Liver (tissue), 9 donors: ENCODE measurements around the gene GGTLC1. TPM values are rescaled to one million over a fixed set of nuclear protein-coding genes. Genes with fewer than 3 reads are reported as not detected.

ENCODE experiments used
- DNase-seq: peaks from one replicate; pipeline ENCODE4 v3.0.0-alpha.2; 2017; ENCODE audit warnings: low spot score
- H3K27ac ChIP-seq, 2 donors: one replicate each; pipeline ENCODE4 v1.7.0; 2013; ENCODE audit warnings: inconsistent platforms in 2 of 2, low read length in 2 of 2, control low read depth in 1 of 2, low read depth in 1 of 2, mild to moderate bottlenecking in 1 of 2
- H3K27me3 ChIP-seq, 4 donors: one replicate each; pipeline versions ENCODE4 v1.6.1 to v1.7.0; 2013; ENCODE audit warnings: low read length in 3 of 4, inconsistent platforms in 1 of 4, mild to moderate bottlenecking in 1 of 4, moderate library complexity in 1 of 4; ENCODE audit not compliant: control insufficient read depth in 4 of 4, insufficient read depth in 4 of 4
- H3K36me3 ChIP-seq, 4 donors: one replicate each; pipeline versions ENCODE4 v1.6.1 to v1.7.0; 2013; ENCODE audit warnings: low read length in 3 of 4, mild to moderate bottlenecking in 3 of 4, low read depth in 1 of 4, moderate library complexity in 1 of 4; ENCODE audit not compliant: control insufficient read depth in 4 of 4, insufficient read depth in 3 of 4
- H3K4me1 ChIP-seq, 4 donors: one replicate each; pipeline versions ENCODE4 v1.6.1 to v1.7.0; 2013; ENCODE audit warnings: low read length in 3 of 4, mild to moderate bottlenecking in 3 of 4, moderate library complexity in 1 of 4; ENCODE audit not compliant: control insufficient read depth in 4 of 4, insufficient read depth in 4 of 4
- H3K4me3 ChIP-seq, 3 donors: one replicate each; pipeline versions ENCODE4 v1.6.1 to v1.7.0; 2013; ENCODE audit warnings: low read length in 3 of 3, control low read depth in 1 of 3, low read depth in 1 of 3, mild to moderate bottlenecking in 1 of 3
- H3K9ac ChIP-seq, 2 donors: one replicate each; pipeline ENCODE4 v1.7.0; 2013; ENCODE audit warnings: low read length in 2 of 2, mild to moderate bottlenecking in 2 of 2, moderate library complexity in 2 of 2, control low read depth in 1 of 2, low read depth in 1 of 2
- H3K9me3 ChIP-seq, 4 donors: one replicate each; pipeline versions ENCODE4 v1.6.1 to v1.7.0; 2013; ENCODE audit warnings: low read length in 3 of 4; ENCODE audit not compliant: control insufficient read depth in 4 of 4
- ATF3 ChIP-seq: IDR thresholded peaks from 2 replicates; pipeline ENCODE4 v1.6.1; 2016; ENCODE audit warnings: antibody characterized with exemption
- CTCF ChIP-seq: fragments of 150-350 bp; IDR thresholded peaks from 2 replicates; pipeline ENCODE4 v1.5.1; 2017; ENCODE audit warnings: improper control_type of control experiment, low read depth, low read length; ENCODE audit not compliant: missing input control
- EGR1 ChIP-seq, 2 donors: IDR thresholded peaks; 2 replicates each; pipeline ENCODE4 v1.6.1; 2016 to 2018; ENCODE audit warnings: antibody characterized with exemption in 2 of 2, low read depth in 2 of 2
- FOXA1 ChIP-seq: IDR thresholded peaks from 2 replicates; pipeline ENCODE4 v1.6.1; 2016; ENCODE audit warnings: antibody characterized with exemption
- FOXA2 ChIP-seq: IDR thresholded peaks from 2 replicates; pipeline ENCODE4 v1.6.1; 2016; ENCODE audit warnings: antibody characterized with exemption
- GABPA ChIP-seq, 2 donors: IDR thresholded peaks in 1 of 2; conservative IDR thresholded peaks in 1 of 2; 2 replicates each; pipeline ENCODE4 v1.6.1; 2016; ENCODE audit warnings: antibody characterized with exemption in 2 of 2, mild to moderate bottlenecking in 1 of 2, moderate library complexity in 1 of 2
- HNF4A ChIP-seq, 2 donors: conservative IDR thresholded peaks; 2 replicates each; pipeline ENCODE4 v1.6.1; 2016; ENCODE audit warnings: antibody characterized with exemption in 2 of 2, mild to moderate bottlenecking in 2 of 2
- HNF4G ChIP-seq: IDR thresholded peaks from 2 replicates; pipeline ENCODE4 v1.6.1; 2016; ENCODE audit warnings: antibody characterized with exemption
- JUND ChIP-seq, 2 donors: IDR thresholded peaks; 2 replicates each; pipeline ENCODE4 v1.6.1; 2016; ENCODE audit warnings: antibody characterized with exemption in 2 of 2
- MAX ChIP-seq: IDR thresholded peaks from 2 replicates; pipeline ENCODE4 v1.6.1; 2016; ENCODE audit warnings: antibody characterized with exemption
- NR2F2 ChIP-seq: IDR thresholded peaks from 2 replicates; pipeline ENCODE4 v1.6.1; 2016; ENCODE audit warnings: antibody characterized with exemption
- RAD21 ChIP-seq, 2 donors: IDR thresholded peaks; 2 replicates each; pipeline ENCODE4 v1.6.1; 2016; ENCODE audit warnings: antibody characterized with exemption in 2 of 2, mild to moderate bottlenecking in 2 of 2
- REST ChIP-seq: IDR thresholded peaks from 2 replicates; pipeline ENCODE4 v1.6.1; 2016; ENCODE audit warnings: antibody characterized with exemption, mild to moderate bottlenecking
- RXRA ChIP-seq, 2 donors: IDR thresholded peaks; 2 replicates each; pipeline ENCODE4 v1.6.1; 2017 to 2018; ENCODE audit warnings: antibody characterized with exemption in 2 of 2, mild to moderate bottlenecking in 1 of 2
- SP1 ChIP-seq: IDR thresholded peaks from 2 replicates; pipeline ENCODE4 v1.6.1; 2018; ENCODE audit warnings: antibody characterized with exemption, mild to moderate bottlenecking
- TAF1 ChIP-seq: conservative IDR thresholded peaks from 2 replicates; pipeline ENCODE4 v1.6.1; 2016; ENCODE audit warnings: antibody characterized with exemption, mild to moderate bottlenecking
- WGBS: extraction: QIAGEN DNeasy Blood & Tissue Kit; methylation state at CpG from one replicate; pipeline ENCODE4 v1.1.7; 2013; 5-methylcytosine and 5-hydroxymethylcytosine counted together
- polyA plus RNA-seq, 2 donors: library from polyadenylated mRNA; stranded (reverse) in 1 of 2; unstranded in 1 of 2; fragments of 200-250 nt in 1 of 2; fragments of >200 nt in 1 of 2; fragmentation: Nextera tagmentation in 1 of 2; extraction: Ambion mirVana in 1 of 2; gene quantifications; one replicate each; pipeline versions ENCODE4 v1.2.1 to v1.2.3, GENCODE V29; 2013 to 2015
- total RNA-seq, 2 donors: library from RNA; depleted of rRNA; stranded (reverse); fragments of >200 nt; gene quantifications; one replicate each; pipeline ENCODE4 v1.2.3, GENCODE V29; 2014
- donor health status: healthy.
- donor health status: healthy.
- donor health status: healthy.
- donor health status: healthy.
- donor health status: healthy.

GGTLC1 gene
- total and polyA plus RNA-seq, 4 donors, result not detected

GRCh38 chr20:23963941-23964340 lies 24.6 kb downstream of the GGTLC1 start (continued):
- TF ChIP-seq CTCF (no peak), GABPA (IDR thresholded peaks at IDR 0.05 in 1 of 2, conservative IDR thresholded peaks at IDR 0.05 in 1 of 2) (no peak), TAF1 (no peak), MAX (no peak), EGR1 (IDR thresholded peaks at IDR 0.05; ENCODE audit: low read depth in 2 of 2) (no peak), JUND (IDR thresholded peaks at IDR 0.05) (no peak), HNF4G (no peak), HNF4A (conservative IDR thresholded peaks at IDR 0.05) (no peak), RXRA (IDR thresholded peaks at IDR 0.05) (no peak), RAD21 (IDR thresholded peaks at IDR 0.05) (no peak), FOXA2 (no peak), SP1 (no peak)

GRCh38 chr20:23962272-23962671 lies 26.3 kb downstream of the GGTLC1 start:
- Histone ChIP-seq H3K9ac (no peak overlapping the region), H3K9me3 (no peaks in the 10 kb centered on the region), H3K27me3 (no peaks in the 10 kb centered on the region), H3K36me3 (no peaks in the 10 kb centered on the region), H3K4me1 (no peaks in the 10 kb centered on the region), H3K27ac (no peak overlapping the region), H3K4me3 (no peak overlapping the region)
- no peak for DNase-seq
- TF ChIP-seq RXRA (IDR thresholded peaks at IDR 0.05) (no peak), GABPA (IDR thresholded peaks at IDR 0.05 in 1 of 2, conservative IDR thresholded peaks at IDR 0.05 in 1 of 2) (no peak), MAX (no peak), JUND (IDR thresholded peaks at IDR 0.05) (no peak), FOXA1 (no peak), FOXA2 (no peak), RAD21 (IDR thresholded peaks at IDR 0.05) (no peak), ATF3 (no peak), CTCF (no peak)

- no peak overlapping the region for H3K9ac ChIP-seq
- DNase-seq, result no peak
- H3K27me3 ChIP-seq, result peaks cover 0 to 2% (median 0%) of the 10 kb centered on the region in 4 donors
- H3K27ac ChIP-seq, result no peak overlapping the region
- no peaks in the 10 kb centered on the region for H3K36me3 ChIP-seq
- WGBS, result 80% methylated on average over 7 of the region's 7 CpGs
- no peaks in the 10 kb centered on the region for H3K4me1 ChIP-seq
- no peak for TF ChIP-seq HNF4A (conservative IDR thresholded peaks at IDR 0.05)
- no peak for TF ChIP-seq EGR1 (IDR thresholded peaks at IDR 0.05; ENCODE audit: low read depth in 2 of 2)
- no peak for TF ChIP-seq ATF3
- TF ChIP-seq RAD21 (IDR thresholded peaks at IDR 0.05), result no peak
- no peak for TF ChIP-seq MAX
- no peak for TF ChIP-seq FOXA2
- TF ChIP-seq REST, result no peak
- no peak for TF ChIP-seq CTCF
- no peak for TF ChIP-seq HNF4G
- TF ChIP-seq RXRA (IDR thresholded peaks at IDR 0.05), result no peak
- TF ChIP-seq NR2F2, result no peak
- TF ChIP-seq GABPA (IDR thresholded peaks at IDR 0.05 in 1 of 2, conservative IDR thresholded peaks at IDR 0.05 in 1 of 2), result no peak
- TF ChIP-seq TAF1, result no peak
- TF ChIP-seq JUND (IDR thresholded peaks at IDR 0.05), result no peak
- no peaks in the 10 kb centered on the region for H3K9me3 ChIP-seq
- no peak overlapping the region for H3K4me3 ChIP-seq
Measured at GRCh38 chr20:23959054-23959453, 29.5 kb downstream of the GGTLC1 start.
